Right renal pelvis (tissue), 4 donors: ENCODE data around the gene CTAGE15. TPM values are rescaled to one million over a fixed set of nuclear protein-coding genes. Genes with fewer than 3 reads are reported as not detected.
"Not testable (repeated sequence)": the region's sequence is repeated elsewhere in the genome, so short reads cannot be mapped to it uniquely, and the experiment has no call there.

Source experiments
- DNase-seq, 4 donors: peaks; one replicate each; pipeline ENCODE4 v3.0.0-alpha.2; 2013; ENCODE audit warnings: low read depth in 4 of 4, low spot score in 3 of 4, missing footprints in 1 of 4
- polyA plus RNA-seq, 4 donors: library from polyadenylated mRNA; unstranded; fragments of 120-200 nt; gene quantifications; one replicate each; pipeline ENCODE4 v1.2.1, GENCODE V29; 2013; ENCODE audit not compliant: insufficient read length in 4 of 4

CTAGE15 gene
- polyA plus RNA-seq = 1 to 10 TPM in 1 of 4 donors, under 1 TPM in 3; 0.08 to 1.4 (median 0.60) TPM

GRCh38 chr7:143571501-143571900, at the start of gene CTAGE15:
Gene CTAGE15 (plus strand): TSS chr7:143571801. CDS start chr7:143571818, 17 bp downstream.
- DNase-seq = not testable (repeated sequence)

- not testable (repeated sequence) for DNase-seq
These were observed 49.2 kb upstream of the CTAGE15 start for GRCh38 chr7:143522309-143522916.

- not testable (repeated sequence) for DNase-seq
These were observed 40.3 kb upstream of the CTAGE15 start for GRCh38 chr7:143531169-143531926.

GRCh38 chr7:143531932-143532331, 39.7 kb upstream of the CTAGE15 start:
- DNase-seq = not testable (repeated sequence)

GRCh38 chr7:143533213-143533839, 38.3 kb upstream of the CTAGE15 start:
- not testable (repeated sequence) for DNase-seq

- DNase-seq = not testable (repeated sequence)
These were observed 35.2 kb upstream of the CTAGE15 start for GRCh38 chr7:143536443-143536842.

- DNase-seq = not testable (repeated sequence)
These were observed 28.1 kb upstream of the CTAGE15 start for GRCh38 chr7:143543288-143544038.

- not testable (repeated sequence) for DNase-seq
These were observed 15.6 kb upstream of the CTAGE15 start for GRCh38 chr7:143555968-143556367.

GRCh38 chr7:143563306-143563705, 8.3 kb upstream of the CTAGE15 start:
- DNase-seq = not testable (repeated sequence)

- DNase-seq = not testable (repeated sequence)
These were observed 5.6 kb upstream of the CTAGE15 start for GRCh38 chr7:143566001-143566400.

GRCh38 chr7:143588183-143588582, 16.6 kb downstream of the CTAGE15 start:
- not testable (repeated sequence) for DNase-seq

GRCh38 chr7:143589897-143590296, 18.3 kb downstream of the CTAGE15 start:
- DNase-seq = not testable (repeated sequence)

- not testable (repeated sequence) for DNase-seq
These were observed 26.5 kb downstream of the CTAGE15 start for GRCh38 chr7:143598086-143598485.

- not testable (repeated sequence) for DNase-seq
These were observed 31.9 kb downstream of the CTAGE15 start for GRCh38 chr7:143603549-143603948.

- not testable (repeated sequence) for DNase-seq
These were observed 34.5 kb downstream of the CTAGE15 start for GRCh38 chr7:143606088-143606487.

- not testable (repeated sequence) for DNase-seq
These were observed 43.9 kb downstream of the CTAGE15 start for GRCh38 chr7:143615545-143615944.

GRCh38 chr7:143617204-143617603, 45.6 kb downstream of the CTAGE15 start:
- not testable (repeated sequence) for DNase-seq

- not testable (repeated sequence) for DNase-seq
These were observed 48.5 kb downstream of the CTAGE15 start for GRCh38 chr7:143620058-143620457.

GRCh38 chr7:143620646-143621045, 49.0 kb downstream of the CTAGE15 start, which contains the start of gene TCAF2:
Gene TCAF2 (plus strand): TSS chr7:143620974.
- DNase-seq = not testable (repeated sequence)

- not testable (repeated sequence) for DNase-seq
These were observed 49.6 kb downstream of the CTAGE15 start for GRCh38 chr7:143621175-143621574.
